ENCODE data around the gene STUM. TPM values are rescaled to one million over a fixed set of nuclear protein-coding genes. Genes with fewer than 3 reads are reported as not detected.
"Not testable (repeated sequence)": the region's sequence is repeated elsewhere in the genome, so short reads cannot be mapped to it uniquely, and the experiment has no call there.

Gene STUM
- total RNA-seq, 1 experiment from 2014 or later = 0.03 TPM

- no peaks in the 10 kb centered on the region for H3K27me3 ChIP-seq (replicated peaks)
- peaks cover 3% of the 10 kb centered on the region; the same call in 1 of the 2 replicates for H3K36me3 ChIP-seq
- no peaks in the 10 kb centered on the region for H3K9me3 ChIP-seq (replicated peaks)
- DNase-seq (ENCODE audit: low read depth in 1 of 2, low spot score in 2 of 2) = no peak
- no peak overlapping the region for H3K4me3 ChIP-seq
- H3K27ac ChIP-seq = no peak overlapping the region
- H3K4me1 ChIP-seq (replicated peaks) = 0 out of 2 replicates have a peak, but pooled peaks cover 3% of the 10 kb centered on the region
These were observed 86.9 kb downstream of the STUM start for GRCh38 chr1:226635456-226635941.

- no peak overlapping the region for H3K4me3 ChIP-seq
- H3K36me3 ChIP-seq = peaks cover 3% of the 10 kb centered on the region; the same call in 1 of the 2 replicates
- no peaks in the 10 kb centered on the region for H3K27me3 ChIP-seq (replicated peaks)
- no peaks in the 10 kb centered on the region for H3K9me3 ChIP-seq (replicated peaks)
- no peak for DNase-seq (ENCODE audit: low read depth in 1 of 2, low spot score in 2 of 2)
- H3K27ac ChIP-seq = no peak overlapping the region
- H3K4me1 ChIP-seq (replicated peaks) = 0 out of 2 replicates have a peak, but pooled peaks cover 3% of the 10 kb centered on the region
These were observed 88.2 kb downstream of the STUM start for GRCh38 chr1:226636847-226637096.

GRCh38 chr1:226637147-226637935 is 88.8 kb downstream of the STUM start:
- no peak overlapping the region for H3K4me3 ChIP-seq
- no peaks in the 10 kb centered on the region for H3K27me3 ChIP-seq (replicated peaks)
- H3K4me1 ChIP-seq (replicated peaks) = 0 out of 2 replicates have a peak, but pooled peaks cover 3% of the 10 kb centered on the region
- H3K27ac ChIP-seq = no peak overlapping the region
- H3K9me3 ChIP-seq (replicated peaks) = no peaks in the 10 kb centered on the region
- peaks cover 3% of the 10 kb centered on the region; the same call in 1 of the 2 replicates for H3K36me3 ChIP-seq
- DNase-seq (ENCODE audit: low read depth in 1 of 2, low spot score in 2 of 2) = no peak

- no peak overlapping the region for H3K27ac ChIP-seq
- no peaks in the 10 kb centered on the region for H3K9me3 ChIP-seq (replicated peaks)
- H3K4me3 ChIP-seq = no peak overlapping the region
- H3K27me3 ChIP-seq (replicated peaks) = no peaks in the 10 kb centered on the region
- DNase-seq (ENCODE audit: low read depth in 1 of 2, low spot score in 2 of 2) = no peak
- H3K36me3 ChIP-seq = peaks cover 3% of the 10 kb centered on the region; the same call in 1 of the 2 replicates
- peaks cover 9% of the 10 kb centered on the region for H3K4me1 ChIP-seq (replicated peaks)
These were observed 89.5 kb downstream of the STUM start for GRCh38 chr1:226638001-226638601.

- H3K9me3 ChIP-seq (replicated peaks) = no peaks in the 10 kb centered on the region
- H3K27ac ChIP-seq = no peak overlapping the region
- DNase-seq (ENCODE audit: low read depth in 1 of 2, low spot score in 2 of 2) = no peak
These were observed 90.0 kb downstream of the STUM start for GRCh38 chr1:226638608-226639007.

GRCh38 chr1:226639206-226639605 is 90.6 kb downstream of the STUM start:
- H3K4me1 ChIP-seq (replicated peaks) = peaks cover 17% of the 10 kb centered on the region
- not testable (repeated sequence) for H3K36me3 ChIP-seq; DNase-seq (ENCODE audit: low read depth in 1 of 2, low spot score in 2 of 2); H3K27me3 ChIP-seq (replicated peaks); H3K4me3 ChIP-seq; H3K9me3 ChIP-seq (replicated peaks); H3K27ac ChIP-seq

More at GRCh38 chr1:226638608-226639007, 90.0 kb downstream of the STUM start:
- Histone ChIP-seq H3K27me3 (replicated peaks) (no peaks in the 10 kb centered on the region), H3K4me3 (no peak overlapping the region), H3K36me3 (peaks cover 3% of the 10 kb centered on the region; the same call in 1 of the 2 replicates), H3K4me1 (replicated peaks) (peaks cover 14% of the 10 kb centered on the region)

GRCh38 chr1:226639631-226640061 is 91.1 kb downstream of the STUM start:
- Histone ChIP-seq H3K27me3 (replicated peaks) (no peaks in the 10 kb centered on the region), H3K4me1 (replicated peaks) (peaks cover 22% of the 10 kb centered on the region), H3K27ac (no peak overlapping the region)

GRCh38 chr1:226640321-226641136 is 92.0 kb downstream of the STUM start:
- Histone ChIP-seq H3K4me3 (no peak overlapping the region), H3K4me1 (replicated peaks) (peaks cover 30% of the 10 kb centered on the region), H3K36me3 (no peaks in the 10 kb centered on the region), H3K9me3 (replicated peaks) (no peaks in the 10 kb centered on the region), H3K27me3 (replicated peaks) (no peaks in the 10 kb centered on the region), H3K27ac (no peak overlapping the region)
- no peak for DNase-seq (ENCODE audit: low read depth in 1 of 2, low spot score in 2 of 2)

More at GRCh38 chr1:226639631-226640061, 91.1 kb downstream of the STUM start:
- H3K9me3 ChIP-seq (replicated peaks) = no peaks in the 10 kb centered on the region
- no peak for DNase-seq (ENCODE audit: low read depth in 1 of 2, low spot score in 2 of 2)
- no peaks in the 10 kb centered on the region for H3K36me3 ChIP-seq
- no peak overlapping the region for H3K4me3 ChIP-seq

GRCh38 chr1:226641671-226642231 is 93.2 kb downstream of the STUM start:
- H3K9me3 ChIP-seq (replicated peaks) = no peaks in the 10 kb centered on the region
- H3K4me1 ChIP-seq (replicated peaks) = peaks cover 42% of the 10 kb centered on the region
- no peak overlapping the region for H3K27ac ChIP-seq
- no peak for DNase-seq (ENCODE audit: low read depth in 1 of 2, low spot score in 2 of 2)
- no peaks in the 10 kb centered on the region; the same call in 1 of the 2 replicates for H3K36me3 ChIP-seq
- H3K27me3 ChIP-seq (replicated peaks) = no peaks in the 10 kb centered on the region
- H3K4me3 ChIP-seq = no peak overlapping the region

- Histone ChIP-seq H3K27ac (no peak overlapping the region), H3K4me1 (replicated peaks) (peaks cover 42% of the 10 kb centered on the region), H3K4me3 (no peak overlapping the region), H3K36me3 (peaks cover 5% of the 10 kb centered on the region), H3K9me3 (replicated peaks) (no peaks in the 10 kb centered on the region), H3K27me3 (replicated peaks) (no peaks in the 10 kb centered on the region)
- no peak for DNase-seq (ENCODE audit: low read depth in 1 of 2, low spot score in 2 of 2)
These were observed 93.9 kb downstream of the STUM start for GRCh38 chr1:226642421-226642820.

GRCh38 chr1:226643177-226643576 is 94.6 kb downstream of the STUM start:
- Histone ChIP-seq H3K27me3 (replicated peaks) (no peaks in the 10 kb centered on the region), H3K4me1 (replicated peaks) (peaks cover 42% of the 10 kb centered on the region), H3K36me3 (peaks cover 8% of the 10 kb centered on the region), H3K27ac (no peak overlapping the region), H3K4me3 (no peak overlapping the region), H3K9me3 (replicated peaks) (no peaks in the 10 kb centered on the region)
- DNase-seq (ENCODE audit: low read depth in 1 of 2, low spot score in 2 of 2) = peak; percentile 64 to 69

- DNase-seq (ENCODE audit: low read depth in 1 of 2, low spot score in 2 of 2) = no peak
- H3K27ac ChIP-seq = no peak overlapping the region
- H3K9me3 ChIP-seq (replicated peaks) = no peaks in the 10 kb centered on the region
- H3K4me1 ChIP-seq (replicated peaks) = peaks cover 42% of the 10 kb centered on the region
- H3K27me3 ChIP-seq (replicated peaks) = no peaks in the 10 kb centered on the region
- H3K36me3 ChIP-seq = peaks cover 8% of the 10 kb centered on the region
- no peak overlapping the region for H3K4me3 ChIP-seq
These were observed 95.3 kb downstream of the STUM start for GRCh38 chr1:226643611-226644540.

Data from SJSA1 (cell line).